ENCODE measurements around the gene SLC25A12. TPM values are rescaled to one million over a fixed set of nuclear protein-coding genes. Genes with fewer than 3 reads are reported as not detected.
A peak's percentile ranks its signal among the peaks of the same experiment; 100 is the strongest.

Gene SLC25A12
- total and polyA plus RNA-seq, 9 of the 15 experiments (the other 6 are each of a cell fraction or from before 2014, with no cell fraction given): 13.5 to 36.5 (median 21.7) TPM

GRCh38 chr2:171798156-171798820 is 95.8 kb downstream of the SLC25A12 start (continued):
- TF ChIP-seq ARHGAP35 (IDR thresholded peaks at IDR 0.05; ENCODE audit: partially characterized antibody): no peak
- peak; percentile 65 for TF ChIP-seq FOSL1 (tag; conservative IDR thresholded peaks at IDR 0.05)
- no peak for TF ChIP-seq MEF2A (IDR thresholded peaks at IDR 0.05; ENCODE audit: control insufficient read depth, low read depth, low read length)
- TF ChIP-seq, protein P1, sequence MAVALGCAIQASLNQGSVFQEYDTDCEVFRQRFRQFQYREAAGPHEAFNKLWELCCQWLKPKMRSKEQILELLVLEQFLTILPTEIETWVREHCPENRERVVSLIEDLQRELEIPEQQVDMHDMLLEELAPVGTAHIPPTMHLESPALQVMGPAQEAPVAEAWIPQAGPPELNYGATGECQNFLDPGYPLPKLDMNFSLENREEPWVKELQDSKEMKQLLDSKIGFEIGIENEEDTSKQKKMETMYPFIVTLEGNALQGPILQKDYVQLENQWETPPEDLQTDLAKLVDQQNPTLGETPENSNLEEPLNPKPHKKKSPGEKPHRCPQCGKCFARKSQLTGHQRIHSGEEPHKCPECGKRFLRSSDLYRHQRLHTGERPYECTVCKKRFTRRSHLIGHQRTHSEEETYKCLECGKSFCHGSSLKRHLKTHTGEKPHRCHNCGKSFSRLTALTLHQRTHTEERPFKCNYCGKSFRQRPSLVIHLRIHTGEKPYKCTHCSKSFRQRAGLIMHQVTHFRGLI (CRISPR knock-in tag; IDR thresholded peaks at IDR 0.05): no peak
- TF ChIP-seq CBX3 (IDR thresholded peaks at IDR 0.05; ENCODE audit: borderline replicate concordance in 1 of 2, low read length in 2 of 2): no peak
- no peak for TF ChIP-seq PHF21A (IDR thresholded peaks at IDR 0.05; ENCODE audit: borderline replicate concordance, low read depth)
- no peak for TF ChIP-seq MECOM (CRISPR knock-in tag; IDR thresholded peaks at IDR 0.05)
- TF ChIP-seq ZZZ3 (IDR thresholded peaks at IDR 0.05): no peak
- no peak for TF ChIP-seq CBX8 (IDR thresholded peaks at IDR 0.05; ENCODE audit: borderline replicate concordance, extremely low read depth, low read depth, low read length, poor library complexity, severe bottlenecking)
- TF ChIP-seq FUS (optimal IDR thresholded peaks at IDR 0.05; ENCODE audit: low read depth, low read length): no peak
- TF ChIP-seq ZNF444 (CRISPR knock-in tag; IDR thresholded peaks at IDR 0.05): 0 out of 2 replicates have a peak, but pooled peaks have one; percentile 22
- TF ChIP-seq JUND (IDR thresholded peaks at IDR 0.05; ENCODE audit: borderline replicate concordance, low read depth, low read length): no peak
- peak; percentile 57; the same call in 2 of the 3 replicates for TF ChIP-seq JUND (tag; IDR thresholded peaks at IDR 0.05; ENCODE audit: borderline replicate concordance, low read depth, low read length)
- TF ChIP-seq PCBP1 (IDR thresholded peaks at IDR 0.05; ENCODE audit: low read depth, low read length, poor library complexity, severe bottlenecking): no peak
- peak in 1 of 2 experiments; percentile 16; a peak in 1 of 4 replicates for TF ChIP-seq RAD21 (CRISPR knock-in tag; conservative IDR thresholded peaks at IDR 0.05 in 1 of 2, IDR thresholded peaks at IDR 0.05 in 1 of 2)
- TF ChIP-seq HMBOX1 (IDR thresholded peaks at IDR 0.05): peak; percentile 77; the same call in 1 of the 2 replicates
- peak; percentile 55 for TF ChIP-seq NFE2 (IDR thresholded peaks at IDR 0.05; ENCODE audit: low read depth)
- no peak for TF ChIP-seq ZNF212 (CRISPR knock-in tag; IDR thresholded peaks at IDR 0.05)
- no peak for TF ChIP-seq POLR2AphosphoS2 (IDR thresholded peaks at IDR 0.05; ENCODE audit: low read length)

Data from K562 (cell line).